CD4-positive, alpha-beta memory T cell (primary cell): Measurements from ENCODE around the gene ECEL1. TPM values are rescaled to one million over a fixed set of nuclear protein-coding genes. Genes with fewer than 3 reads are reported as not detected.

Experiments used
- CTCF ChIA-PET: fragments of 350-600 bp; sonication (Branson Sonifier 250); formaldehyde crosslinking; loops from one replicate; lab custom pipeline; 2021; ENCODE audit warnings: inconsistent platforms; ENCODE audit not compliant: partially characterized antibody; lab: Charles Lee
- POLR2A ChIA-PET: fragments of 350-600 bp; sonication (Branson Sonifier 250); formaldehyde crosslinking; loops from one replicate; lab custom pipeline; 2021; ENCODE audit not compliant: partially characterized antibody; lab: Charles Lee
- DNase-seq, 5 donors: peaks; one replicate each; pipeline versions ENCODE4 v3.0.0 to v3.0.0-alpha.2; 2020 to 2022; ENCODE audit warnings: mixed read lengths in 1 of 5
- H3K27ac ChIP-seq: one replicate; pipeline ENCODE4 v1.7.0; 2013; ENCODE audit warnings: low read depth, low read length
- H3K27me3 ChIP-seq: 2 replicates; pipeline ENCODE4 v1.7.0; 2013; ENCODE audit warnings: mild to moderate bottlenecking, low read length, moderate library complexity; ENCODE audit not compliant: insufficient read depth
- H3K36me3 ChIP-seq: 2 replicates; pipeline ENCODE4 v1.7.0; 2013; ENCODE audit warnings: mild to moderate bottlenecking, low read length, moderate library complexity; ENCODE audit not compliant: insufficient read depth
- H3K4me1 ChIP-seq: 2 replicates; pipeline ENCODE4 v1.7.0; 2013; ENCODE audit warnings: mild to moderate bottlenecking, low read length, moderate library complexity; ENCODE audit not compliant: insufficient read depth
- H3K4me3 ChIP-seq, 2 donors: one replicate each; pipeline ENCODE4 v1.7.0; 2013; ENCODE audit warnings: low read length in 2 of 2, mild to moderate bottlenecking in 1 of 2
- H3K9me3 ChIP-seq, 2 donors: one replicate each; pipeline ENCODE4 v1.7.0; 2013; ENCODE audit warnings: low read length in 2 of 2, control low read depth in 1 of 2; ENCODE audit not compliant: control insufficient read depth in 1 of 2
- H3K27ac Mint-ChIP-seq, 7 donors: one replicate each; pipeline ENCODE4 v1.8.0; 2020 to 2021; ENCODE audit warnings: mixed read lengths in 7 of 7, mild to moderate bottlenecking in 6 of 7, inconsistent platforms in 3 of 7, moderate library complexity in 3 of 7
- H3K27me3 Mint-ChIP-seq, 2 donors: one replicate each; pipeline ENCODE4 v1.8.0; 2020 to 2021; ENCODE audit warnings: mixed read lengths in 2 of 2
- H3K36me3 Mint-ChIP-seq, 2 donors: one replicate each; pipeline ENCODE4 v1.8.0; 2020 to 2021; ENCODE audit warnings: mixed read lengths in 2 of 2, inconsistent platforms in 1 of 2, mild to moderate bottlenecking in 1 of 2
- H3K4me1 Mint-ChIP-seq, 4 donors: one replicate each; pipeline ENCODE4 v1.8.0; 2020 to 2021; ENCODE audit warnings: mixed read lengths in 4 of 4, mild to moderate bottlenecking in 1 of 4
- H3K4me3 Mint-ChIP-seq, 8 donors: one replicate each; pipeline ENCODE4 v1.8.0; 2020 to 2021; ENCODE audit warnings: mixed read lengths in 8 of 8, mild to moderate bottlenecking in 7 of 8, moderate library complexity in 6 of 8, inconsistent platforms in 3 of 8
- H3K9me3 Mint-ChIP-seq, 8 donors: one replicate each; pipeline ENCODE4 v1.8.0; 2020 to 2021; ENCODE audit warnings: mixed read lengths in 8 of 8, mild to moderate bottlenecking in 5 of 8, inconsistent platforms in 3 of 8, moderate library complexity in 1 of 8
- intact Hi-C: fragments of 100-400 bp; cut with micrococcal nuclease; formaldehyde crosslinking; loops from one replicate; pipeline ENCODE4 v1.15.1; 2023
- polyA plus RNA-seq, 2 donors: library from polyadenylated mRNA; unstranded; fragments of 300-500 nt; fragmentation: Illumina TruSeq; gene quantifications; one replicate each; pipeline ENCODE4 v1.2.3, GENCODE V29; 2021
- total RNA-seq, 2 experiments: library from RNA; stranded (reverse); gene quantifications; one replicate each; pipeline ENCODE4 v1.2.3, GENCODE V29; 2021

The ECEL1 gene
- total and polyA plus RNA-seq, 4 experiments from 2014 or later: not detected

GRCh38 chr2:232477751-232478510 is 9.7 kb downstream of the ECEL1 start:
- H3K27me3 ChIP-seq: no peaks in the 10 kb centered on the region
- H3K9me3 Mint-ChIP-seq: peaks cover 0 to 2% (median under 1%) of the 10 kb centered on the region in 8 donors
- no peaks in the 10 kb centered on the region for H3K36me3 Mint-ChIP-seq
- no peak overlapping the region for H3K4me3 Mint-ChIP-seq
- ChIA-PET CTCF (no interaction called here), POLR2A (no interaction called here)
- no peak for DNase-seq
- H3K4me3 ChIP-seq: no peak overlapping the region
- H3K4me1 ChIP-seq: no peaks in the 10 kb centered on the region
- H3K36me3 ChIP-seq: no peaks in the 10 kb centered on the region
- no peaks in the 10 kb centered on the region for H3K9me3 ChIP-seq
- no peaks in the 10 kb centered on the region for H3K4me1 Mint-ChIP-seq
- H3K27me3 Mint-ChIP-seq: peaks cover 10 to 25% of the 10 kb centered on the region in 2 donors
- intact Hi-C loops: no loop called here
- no peak overlapping the region for H3K27ac Mint-ChIP-seq
- H3K27ac ChIP-seq: no peak overlapping the region

GRCh38 chr2:232476791-232477190 is 10.8 kb downstream of the ECEL1 start:
- Mint-ChIP-seq H3K27me3 (peaks cover 18 to 29% of the 10 kb centered on the region in 2 donors), H3K27ac (no peak overlapping the region), H3K36me3 (peaks cover 0 to 4% of the 10 kb centered on the region in 2 donors), H3K4me3 (no peak overlapping the region), H3K4me1 (no peaks in the 10 kb centered on the region), H3K9me3 (peaks cover 0 to 12% (median 11%) of the 10 kb centered on the region in 8 donors)
- DNase-seq: no peak
- CTCF ChIA-PET: interaction anchor here (1.0 kb wide), 1 partner anchor 40 kb away, joined by 3 read pairs; no protein-coding TSS in a partner anchor
- intact Hi-C loops: no loop called here
- Histone ChIP-seq H3K27me3 (no peaks in the 10 kb centered on the region), H3K4me3 (no peak overlapping the region), H3K4me1 (no peaks in the 10 kb centered on the region), H3K27ac (no peak overlapping the region), H3K36me3 (no peaks in the 10 kb centered on the region), H3K9me3 (no peaks in the 10 kb centered on the region)
- POLR2A ChIA-PET: no interaction called here

- no peaks in the 10 kb centered on the region for H3K36me3 ChIP-seq
- H3K9me3 Mint-ChIP-seq: peaks cover 0 to 15% (median 12%) of the 10 kb centered on the region in 8 donors
- intact Hi-C loops: no loop called here
- POLR2A ChIA-PET: no interaction called here
- no peak for DNase-seq
- peaks cover 22 to 32% of the 10 kb centered on the region in 2 donors for H3K27me3 Mint-ChIP-seq
- H3K4me3 Mint-ChIP-seq: no peak overlapping the region
- H3K36me3 Mint-ChIP-seq: peaks cover 0 to 4% of the 10 kb centered on the region in 2 donors
- CTCF ChIA-PET: no interaction called here
- no peaks in the 10 kb centered on the region for H3K27me3 ChIP-seq
- H3K27ac Mint-ChIP-seq: no peak overlapping the region
- no peaks in the 10 kb centered on the region for H3K9me3 ChIP-seq
- H3K27ac ChIP-seq: no peak overlapping the region
- H3K4me3 ChIP-seq: no peak overlapping the region
- no peaks in the 10 kb centered on the region for H3K4me1 ChIP-seq
- no peaks in the 10 kb centered on the region for H3K4me1 Mint-ChIP-seq
Measured at GRCh38 chr2:232476045-232476444, 11.6 kb downstream of the ECEL1 start.

- intact Hi-C loops: no loop called here
- H3K9me3 Mint-ChIP-seq: peaks cover 0 to 15% (median 13%) of the 10 kb centered on the region in 8 donors
- DNase-seq: no peak
- CTCF ChIA-PET: no interaction called here
- H3K27me3 Mint-ChIP-seq: peaks cover 24 to 32% of the 10 kb centered on the region in 2 donors
- H3K4me1 Mint-ChIP-seq: no peaks in the 10 kb centered on the region
- Histone ChIP-seq H3K36me3 (no peaks in the 10 kb centered on the region), H3K9me3 (no peaks in the 10 kb centered on the region), H3K27me3 (no peaks in the 10 kb centered on the region), H3K27ac (no peak overlapping the region), H3K4me1 (no peaks in the 10 kb centered on the region), H3K4me3 (no peak overlapping the region)
- H3K36me3 Mint-ChIP-seq: peaks cover 0 to 4% of the 10 kb centered on the region in 2 donors
- POLR2A ChIA-PET: no interaction called here
- H3K4me3 Mint-ChIP-seq: no peak overlapping the region
- no peak overlapping the region for H3K27ac Mint-ChIP-seq
Measured at GRCh38 chr2:232473467-232473890, 14.2 kb downstream of the ECEL1 start.

- CTCF ChIA-PET: interaction anchor here (0.7 kb wide), 1 partner anchor 173 kb away, joined by 3 read pairs; no protein-coding TSS in a partner anchor
- H3K4me1 ChIP-seq: no peaks in the 10 kb centered on the region
- no peaks in the 10 kb centered on the region for H3K4me1 Mint-ChIP-seq
Measured at GRCh38 chr2:232466221-232466620, 21.4 kb downstream of the ECEL1 start.

GRCh38 chr2:232465061-232465460 is 22.6 kb downstream of the ECEL1 start:
- H3K27me3 ChIP-seq: no peaks in the 10 kb centered on the region
- no peaks in the 10 kb centered on the region for H3K9me3 ChIP-seq
- DNase-seq: no peak
- Mint-ChIP-seq H3K9me3 (peaks cover 0 to 3% (median 0%) of the 10 kb centered on the region in 8 donors), H3K27ac (no peak overlapping the region), H3K4me1 (no peaks in the 10 kb centered on the region), H3K4me3 (no peak overlapping the region), H3K27me3 (peaks cover 3 to 6% of the 10 kb centered on the region in 2 donors), H3K36me3 (no peaks in the 10 kb centered on the region)
- H3K36me3 ChIP-seq: no peaks in the 10 kb centered on the region
- intact Hi-C loops: no loop called here
- no peak overlapping the region for H3K4me3 ChIP-seq
- no peaks in the 10 kb centered on the region for H3K4me1 ChIP-seq
- H3K27ac ChIP-seq: no peak overlapping the region
- CTCF ChIA-PET: interaction anchor here (0.8 kb wide), 1 partner anchor 26 kb away, joined by 3 read pairs; no protein-coding TSS in a partner anchor
- POLR2A ChIA-PET: no interaction called here

More at GRCh38 chr2:232466221-232466620, 21.4 kb downstream of the ECEL1 start:
- Histone ChIP-seq H3K4me3 (no peak overlapping the region), H3K27ac (no peak overlapping the region), H3K36me3 (no peaks in the 10 kb centered on the region), H3K9me3 (no peaks in the 10 kb centered on the region), H3K27me3 (no peaks in the 10 kb centered on the region)
- Mint-ChIP-seq H3K9me3 (peaks cover 0 to 3% (median 0%) of the 10 kb centered on the region in 8 donors), H3K27me3 (peaks cover 3 to 6% of the 10 kb centered on the region in 2 donors), H3K4me3 (no peak overlapping the region), H3K27ac (no peak overlapping the region), H3K36me3 (no peaks in the 10 kb centered on the region)
- intact Hi-C loops: no loop called here
- POLR2A ChIA-PET: no interaction called here
- no peak for DNase-seq

GRCh38 chr2:232464544-232464885 is 23.1 kb downstream of the ECEL1 start:
- H3K4me3 ChIP-seq: no peak overlapping the region
- H3K4me1 ChIP-seq: no peaks in the 10 kb centered on the region
- ChIA-PET POLR2A (no interaction called here), CTCF (interaction anchor here (0.8 kb wide), 1 partner anchor 25 kb away, joined by 3 read pairs; no protein-coding TSS in a partner anchor)
- no peaks in the 10 kb centered on the region for H3K36me3 Mint-ChIP-seq
- intact Hi-C loops: no loop called here
- peaks cover 0 to 3% (median 0%) of the 10 kb centered on the region in 8 donors for H3K9me3 Mint-ChIP-seq
- H3K27ac ChIP-seq: no peak overlapping the region
- H3K36me3 ChIP-seq: no peaks in the 10 kb centered on the region
- peaks cover 3 to 6% of the 10 kb centered on the region in 2 donors for H3K27me3 Mint-ChIP-seq
- DNase-seq: no peak
- H3K4me1 Mint-ChIP-seq: no peaks in the 10 kb centered on the region
- H3K9me3 ChIP-seq: no peaks in the 10 kb centered on the region
- H3K27ac Mint-ChIP-seq: no peak overlapping the region
- H3K4me3 Mint-ChIP-seq: no peak overlapping the region
- H3K27me3 ChIP-seq: no peaks in the 10 kb centered on the region
